ENCODE results near the gene PHF21B.

PHF21B gene

DNA sequence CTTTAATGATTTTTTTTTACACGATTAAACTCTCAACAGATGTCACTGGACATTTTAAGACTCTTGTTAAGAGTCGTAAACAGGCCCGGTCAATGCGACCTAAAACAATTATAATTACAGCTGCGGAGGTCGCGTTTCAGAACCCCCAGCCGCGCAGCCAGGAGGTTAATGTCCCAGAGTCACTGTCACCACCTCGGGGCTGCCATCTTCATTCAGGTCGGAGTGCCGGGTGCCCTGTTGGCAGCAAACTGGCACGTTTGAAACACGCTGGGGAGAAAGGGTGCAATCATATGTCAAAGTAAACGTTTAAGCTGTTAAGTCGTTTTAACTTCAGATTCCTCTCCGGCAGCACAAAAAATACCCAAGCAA is 711 bp upstream of the PHF21B start:
- DNase-seq: no peak

DNA sequence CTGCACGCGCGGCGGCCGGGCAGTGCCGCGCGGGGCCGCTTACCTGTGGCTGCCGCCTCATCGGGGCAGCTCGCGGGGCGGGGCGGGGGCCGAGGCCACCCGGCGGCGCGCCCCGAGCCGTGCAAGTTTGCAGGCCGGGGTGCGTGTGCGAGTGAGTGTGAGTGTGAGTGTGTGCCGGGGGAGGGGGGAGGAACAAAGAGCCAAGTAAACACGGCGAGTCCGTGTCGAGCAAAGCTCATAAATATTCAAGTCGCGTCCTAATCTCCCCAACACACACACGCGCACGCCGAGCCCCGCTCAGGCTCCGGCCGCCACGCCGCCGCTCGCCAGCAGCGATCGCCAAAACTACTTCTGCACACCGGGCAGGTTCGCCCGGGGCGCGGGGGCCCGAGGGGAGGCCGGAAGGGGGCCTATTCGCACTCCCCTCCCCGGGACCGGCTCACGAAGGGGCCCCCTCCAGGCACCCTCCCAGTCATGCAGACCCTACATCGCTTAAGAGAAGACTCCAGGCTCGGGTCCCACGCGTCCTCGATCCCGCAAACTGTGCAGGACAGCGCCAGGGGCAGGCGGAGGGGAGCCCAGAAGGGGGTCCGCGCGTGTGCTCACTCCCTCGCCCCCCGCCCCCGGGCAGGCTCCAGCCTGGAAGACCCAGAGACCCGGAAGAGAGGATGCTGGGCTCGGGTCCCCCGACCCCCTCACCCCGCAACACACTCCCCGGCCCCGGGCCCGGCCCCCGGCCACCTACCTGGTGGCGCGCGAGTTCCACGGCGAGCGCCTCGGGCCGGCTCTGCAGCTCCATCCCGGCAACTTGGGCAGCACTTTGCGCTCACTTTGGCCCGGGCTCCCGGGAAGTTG is 827 bp downstream of the PHF21B start:
- no peak for DNase-seq

DNA sequence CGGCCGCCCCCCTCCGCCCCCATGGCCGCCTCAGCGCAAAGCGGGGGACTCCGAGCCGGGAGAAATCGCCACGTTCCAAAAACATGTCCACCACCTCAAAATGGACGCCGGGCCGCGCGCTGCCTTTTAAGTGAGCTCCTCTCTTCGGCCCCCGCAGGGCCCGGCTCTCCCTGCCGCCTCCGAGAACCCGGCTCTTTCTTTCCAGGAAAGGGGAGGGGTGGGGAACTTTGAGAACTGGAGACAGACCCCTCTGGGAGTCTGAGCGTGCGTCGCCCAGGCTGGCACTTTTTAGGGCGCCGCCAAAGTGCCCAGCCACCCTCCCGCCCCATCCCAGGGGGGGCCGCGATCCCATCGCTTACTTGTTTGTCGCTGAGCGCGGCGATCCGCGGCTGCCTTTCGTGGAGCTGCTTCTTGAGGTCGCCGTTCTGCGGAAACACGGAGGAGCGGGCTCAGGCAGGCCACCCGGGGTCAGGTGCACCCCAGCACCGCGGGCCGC is 1.6 kb downstream of the PHF21B start:
- no peak for DNase-seq

DNA sequence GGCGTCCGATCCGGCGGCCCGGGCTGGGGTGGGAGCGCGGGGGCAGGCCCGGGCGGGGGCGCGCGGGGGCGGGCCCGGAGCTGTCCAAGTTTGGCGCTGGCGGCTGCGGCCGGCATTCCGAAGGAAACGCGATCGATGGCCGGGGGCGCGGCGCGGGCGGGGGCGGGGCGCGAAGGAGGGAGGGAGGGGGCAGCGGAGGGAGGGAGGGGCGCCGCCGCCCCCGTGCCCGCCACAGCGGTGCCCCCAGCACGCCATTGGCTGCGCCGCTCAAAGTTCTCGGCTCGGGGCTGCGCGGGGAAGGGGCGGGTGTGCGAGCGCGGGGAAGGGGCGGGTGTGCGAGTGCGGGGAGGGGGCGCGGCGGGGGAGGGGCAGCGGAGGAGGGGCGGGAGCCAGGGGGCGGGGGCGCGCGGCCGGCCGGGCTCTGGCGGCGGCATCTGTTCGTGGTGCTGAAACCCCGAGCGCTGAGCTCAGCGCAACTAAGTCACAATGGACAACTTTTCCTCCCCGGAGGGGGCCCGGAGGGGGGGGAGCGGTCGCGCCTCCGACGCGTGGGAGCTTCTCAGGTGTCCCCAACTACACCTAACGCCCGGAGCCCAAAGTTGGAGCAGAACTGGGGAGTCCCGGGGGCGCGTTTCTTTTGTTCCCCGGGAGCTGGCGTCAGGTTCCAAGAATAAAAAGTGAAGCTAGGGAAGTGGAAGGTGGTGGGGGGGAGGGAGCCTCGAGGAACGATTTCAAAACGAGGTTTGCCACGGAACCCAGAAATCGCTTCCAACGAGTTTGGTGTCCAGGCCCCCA is 2.2 kb downstream of the PHF21B start:
- no peak for DNase-seq

DNA sequence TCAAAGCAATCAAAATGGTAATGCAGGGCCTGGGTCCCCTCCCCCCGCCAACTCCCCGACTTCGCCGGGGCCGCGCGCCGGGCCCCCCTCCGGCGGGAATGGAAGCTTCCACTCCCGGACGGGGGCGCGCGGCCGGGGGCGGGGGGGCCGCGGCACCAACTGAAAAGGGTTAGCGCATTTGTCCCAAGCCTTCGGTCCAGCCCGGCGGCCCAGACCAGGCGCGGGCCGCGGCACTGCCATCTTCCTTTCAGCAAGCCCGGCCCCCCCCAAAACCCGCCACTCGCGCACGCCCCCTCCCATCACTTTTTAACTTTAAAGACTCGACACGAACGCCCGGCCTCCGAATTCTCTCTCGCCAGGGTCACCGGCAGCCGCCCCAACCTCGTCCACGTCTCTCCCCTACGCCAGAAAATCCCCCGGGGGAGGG is 2.8 kb downstream of the PHF21B start:
- no peak for DNase-seq

DNA sequence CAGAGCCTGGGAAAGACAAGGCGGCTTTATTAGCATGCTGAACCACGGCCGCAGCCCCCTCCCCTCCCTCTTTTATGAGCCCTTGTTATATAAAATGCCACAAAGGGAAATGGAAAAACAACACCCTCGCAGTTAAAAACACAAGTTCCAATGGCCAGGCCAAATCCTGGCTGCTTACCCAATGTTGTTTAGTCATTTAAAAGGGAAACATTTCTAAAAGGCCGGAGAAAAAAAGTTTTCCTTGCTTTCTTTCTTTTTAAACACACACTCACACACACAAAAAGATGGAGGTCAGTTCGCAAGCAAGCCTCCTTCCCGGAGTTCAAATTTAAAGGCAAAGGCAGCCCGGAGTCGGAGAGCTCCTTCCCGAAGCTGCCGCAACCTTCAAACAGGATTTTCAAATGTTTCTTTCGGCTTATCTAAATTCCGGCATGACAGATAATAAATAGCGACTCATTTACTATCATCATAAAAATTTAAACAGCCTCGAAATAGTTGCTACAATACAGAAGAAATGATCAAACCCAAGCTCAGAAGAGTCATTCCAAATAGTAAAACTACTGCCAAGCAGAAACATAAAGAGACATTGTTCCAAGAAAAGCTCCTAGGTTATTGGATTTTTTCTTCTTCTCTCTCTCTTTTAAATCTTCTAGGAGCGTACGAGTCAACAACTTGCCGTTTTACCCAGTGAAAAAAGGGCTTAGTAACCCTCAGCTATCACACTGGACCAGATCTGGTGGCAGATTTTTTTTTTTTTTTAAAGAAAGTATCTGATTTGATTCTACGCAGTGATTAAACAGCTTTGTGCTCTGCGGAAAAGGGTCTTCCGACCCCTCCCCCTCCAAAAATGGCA is 3.5 kb downstream of the PHF21B start:
- DNase-seq: no peak

DNA sequence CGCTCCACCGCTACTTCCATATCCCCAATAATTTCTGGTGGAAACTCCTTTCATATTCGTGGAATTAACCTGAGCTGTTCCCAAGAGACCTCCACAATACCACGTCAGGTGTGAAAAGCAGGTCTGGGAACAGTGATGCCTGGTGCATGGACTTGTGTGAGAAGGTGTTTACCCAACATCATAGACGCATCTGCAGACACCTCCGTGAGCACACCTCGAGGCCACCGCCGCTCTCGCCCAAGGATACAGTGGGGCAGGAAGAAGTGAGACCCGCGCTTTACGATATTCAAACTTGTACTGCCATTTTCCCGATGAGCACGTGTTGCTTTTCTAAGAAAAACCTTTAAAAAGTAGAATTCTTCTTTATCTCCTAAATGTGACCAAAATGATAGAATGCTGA is 8.2 kb downstream of the PHF21B start:
- no peak for DNase-seq

DNA sequence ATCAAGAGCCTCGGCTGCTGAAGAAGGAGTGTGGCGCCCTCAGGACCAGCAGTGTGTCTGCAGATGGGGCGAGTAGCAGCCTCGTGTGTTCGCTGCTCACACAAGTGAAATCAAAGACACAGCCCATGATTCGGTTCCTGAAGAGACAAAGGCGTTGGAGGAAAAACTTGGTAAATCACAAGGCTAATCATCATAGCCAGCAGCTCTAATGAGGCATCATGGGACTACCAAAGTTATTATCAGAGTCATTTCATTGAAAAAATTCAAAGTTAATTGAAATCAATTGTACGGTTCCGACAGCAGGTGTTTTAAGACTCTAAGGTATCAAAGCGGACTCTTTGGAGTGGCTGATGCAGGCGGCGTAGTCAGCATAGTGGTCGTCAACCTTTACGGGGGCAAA is 9.5 kb downstream of the PHF21B start:
- no peak for DNase-seq

DNA sequence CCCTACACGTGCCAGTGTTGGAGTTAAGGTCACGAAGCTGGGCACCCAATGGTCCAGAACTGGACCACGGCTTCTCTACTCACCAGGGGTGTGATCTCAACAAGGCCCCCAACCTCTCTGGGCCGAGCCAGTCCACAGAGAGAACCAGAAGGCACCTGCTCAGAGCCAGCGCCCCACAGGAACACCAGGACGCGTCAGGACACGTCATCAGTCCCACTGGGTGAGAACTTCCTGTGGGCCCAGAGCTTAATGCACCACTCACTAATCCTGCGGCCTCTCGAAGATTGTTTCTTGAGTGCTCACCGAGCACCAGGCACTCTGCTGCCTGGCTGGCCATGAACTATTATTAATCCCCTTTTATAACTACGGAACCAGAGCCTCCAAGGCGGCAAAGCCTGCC is 10.1 kb downstream of the PHF21B start:
- DNase-seq: no peak

DNA sequence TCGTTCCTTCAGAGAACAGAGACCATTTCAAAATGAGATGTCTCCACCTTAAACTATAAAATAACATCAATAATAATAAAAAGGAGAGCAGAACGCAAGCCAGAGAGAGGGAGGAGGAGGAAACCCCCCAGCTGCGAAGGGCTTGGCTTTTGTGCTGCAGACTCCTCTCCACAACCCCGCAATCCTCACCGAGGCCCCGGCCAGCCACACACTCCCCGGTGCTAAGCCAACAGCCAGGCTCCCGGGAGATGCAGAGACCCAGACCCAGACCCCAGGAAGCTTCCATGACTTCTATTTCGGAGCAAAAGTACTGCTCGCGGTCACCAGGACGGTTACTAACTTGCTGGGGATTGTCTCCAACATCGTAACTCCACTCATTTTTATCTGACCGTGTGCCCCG is 10.6 kb downstream of the PHF21B start:
- no peak for DNase-seq

DNA sequence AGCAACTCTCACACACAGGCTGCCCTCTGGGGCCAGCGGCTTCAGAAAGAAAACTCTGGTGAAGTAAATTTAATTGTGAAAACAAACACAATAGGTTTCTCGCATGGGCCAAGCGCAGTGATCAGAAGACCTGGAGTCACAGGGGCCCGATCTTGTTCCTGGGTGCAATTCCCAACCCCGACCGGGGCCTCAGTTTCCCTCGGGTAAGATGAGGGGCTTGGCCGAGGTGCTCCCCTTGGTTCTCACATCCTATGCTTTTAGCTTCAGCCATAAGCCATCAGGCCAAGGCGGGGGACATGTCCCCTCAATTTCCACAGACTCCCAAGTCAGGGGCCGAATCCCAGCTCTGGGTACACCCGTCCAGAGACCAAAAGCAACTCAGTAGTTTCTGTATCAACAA is 11.5 kb downstream of the PHF21B start:
- no peak for DNase-seq

DNA sequence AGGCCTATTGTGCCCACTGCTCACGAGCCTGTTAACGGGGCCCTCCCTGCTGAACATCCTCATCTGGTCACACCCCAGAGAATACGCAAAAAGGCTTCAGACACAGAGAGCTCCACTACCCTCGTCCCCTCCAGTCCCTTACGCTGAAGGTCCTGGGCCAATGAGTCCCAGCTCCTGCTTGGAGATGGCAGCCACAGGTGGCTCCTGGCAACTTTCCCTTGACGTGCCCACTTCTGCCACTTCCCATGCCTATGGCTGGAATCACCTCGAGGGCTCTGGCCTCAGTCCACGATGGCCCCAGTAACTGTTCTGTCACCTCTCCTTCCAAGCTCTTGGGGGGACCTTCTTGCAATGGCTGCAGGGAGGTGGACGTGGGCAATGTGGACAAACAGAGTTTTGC is 12.7 kb downstream of the PHF21B start:
- no peak for DNase-seq

DNA sequence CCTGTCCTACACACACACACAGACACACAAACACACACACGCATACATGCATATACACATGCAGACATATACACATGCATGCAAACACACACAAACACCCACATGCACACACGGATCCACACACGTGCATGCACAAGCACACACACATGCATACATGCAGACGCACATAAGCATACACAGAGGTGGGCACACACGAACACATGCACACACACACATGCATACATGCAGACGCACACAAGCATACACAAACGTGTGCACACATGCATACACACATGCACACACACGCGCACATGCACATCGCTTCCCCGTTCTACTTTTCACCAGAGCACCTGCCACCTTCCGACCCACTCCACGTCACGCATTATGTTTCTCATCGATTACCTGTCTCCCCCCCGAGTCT is 13.2 kb downstream of the PHF21B start:
- no peak for DNase-seq

DNA sequence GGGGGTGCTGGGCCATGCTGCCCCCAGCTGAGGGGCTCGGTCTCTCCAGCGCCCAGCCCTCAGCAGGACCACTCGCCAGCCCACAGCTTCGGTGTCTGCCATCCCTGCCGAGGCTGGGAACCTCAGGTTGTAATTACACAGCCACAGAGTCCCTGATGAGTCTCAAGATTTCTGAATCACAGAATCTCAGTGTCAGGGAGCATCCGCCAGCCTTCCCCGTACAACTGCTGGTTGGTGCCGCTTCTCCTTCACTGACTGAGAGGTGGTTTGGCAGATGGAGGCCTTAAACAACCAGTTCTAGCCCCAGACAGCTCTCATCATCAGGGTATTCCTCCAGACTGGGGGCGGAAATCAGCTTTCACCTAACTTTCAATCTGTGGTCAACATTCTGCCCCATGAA is 13.7 kb downstream of the PHF21B start:
- no peak for DNase-seq

DNA sequence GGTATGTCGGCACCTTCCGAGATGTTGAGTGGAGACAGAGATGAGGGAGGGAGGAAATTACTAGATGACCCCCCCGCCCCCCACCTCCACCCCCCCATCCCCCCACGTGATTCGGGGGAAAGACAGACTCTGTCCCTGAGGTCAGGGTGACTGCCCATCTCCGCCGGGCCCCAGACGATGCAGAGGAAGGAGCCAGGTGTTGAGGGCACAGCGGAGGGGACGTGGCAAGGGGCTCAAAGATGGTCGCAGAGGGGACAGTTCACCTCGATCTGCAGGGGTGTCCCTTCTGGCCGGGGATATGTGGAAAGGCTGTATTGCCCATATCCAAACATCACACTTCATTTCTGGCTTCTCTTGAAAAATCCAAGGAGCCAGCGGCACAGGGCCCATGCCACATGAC is 14.1 kb downstream of the PHF21B start:
- DNase-seq: no peak

DNA sequence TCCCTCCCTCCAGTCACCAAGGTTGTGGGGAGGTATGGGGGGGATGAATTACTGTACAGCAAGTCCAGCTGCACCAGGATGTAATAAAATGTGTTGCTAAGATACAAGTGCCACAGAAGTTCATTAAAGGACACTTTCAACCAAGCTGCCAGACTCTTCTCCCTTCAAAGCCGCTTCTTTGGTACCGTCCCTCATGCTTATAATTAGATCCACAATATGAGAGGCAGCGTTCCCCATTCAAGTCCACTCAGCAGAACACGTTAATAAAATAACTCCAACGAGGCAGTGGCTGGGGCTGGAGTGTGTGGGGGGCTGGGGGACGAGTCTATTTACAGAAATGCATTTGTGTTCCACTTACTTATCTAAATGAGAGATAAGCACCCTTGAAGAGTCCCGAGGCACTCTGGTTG is 14.7 kb downstream of the PHF21B start:
- DNase-seq: no peak

DNA sequence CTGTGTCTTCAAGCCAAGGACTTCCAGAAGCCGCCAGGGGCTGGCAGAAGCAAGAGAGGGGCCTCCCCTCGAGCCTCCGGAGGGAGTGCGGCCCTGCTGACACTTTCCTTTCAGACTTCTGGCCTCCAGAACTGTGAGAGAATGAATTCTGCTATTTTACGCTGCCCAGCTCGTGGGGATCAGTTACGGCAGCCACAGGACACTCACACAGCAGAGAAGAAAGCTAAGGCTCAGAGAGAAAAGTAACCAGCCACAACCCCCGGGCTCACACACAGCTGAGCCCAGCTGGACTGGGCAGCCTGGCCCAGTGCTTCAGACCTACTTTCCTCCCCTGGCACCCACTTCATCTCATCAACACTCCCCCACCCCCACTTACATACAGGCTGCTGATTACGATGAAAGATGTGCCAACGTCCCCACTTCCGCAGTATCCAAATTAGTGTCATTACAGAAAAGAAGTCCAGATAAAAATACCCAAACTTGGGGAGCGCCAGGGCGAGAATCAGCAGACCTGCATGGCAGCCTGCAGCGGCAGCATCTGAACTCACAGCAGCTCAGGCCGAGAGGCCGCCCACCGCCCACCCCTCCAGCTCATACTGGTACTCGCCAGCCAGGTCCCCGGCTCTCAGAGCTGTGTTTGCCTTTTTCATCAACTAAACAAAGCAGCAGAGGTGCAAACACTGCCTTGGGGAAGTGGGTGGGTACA is 15.3 kb downstream of the PHF21B start:
- DNase-seq: no peak

DNA sequence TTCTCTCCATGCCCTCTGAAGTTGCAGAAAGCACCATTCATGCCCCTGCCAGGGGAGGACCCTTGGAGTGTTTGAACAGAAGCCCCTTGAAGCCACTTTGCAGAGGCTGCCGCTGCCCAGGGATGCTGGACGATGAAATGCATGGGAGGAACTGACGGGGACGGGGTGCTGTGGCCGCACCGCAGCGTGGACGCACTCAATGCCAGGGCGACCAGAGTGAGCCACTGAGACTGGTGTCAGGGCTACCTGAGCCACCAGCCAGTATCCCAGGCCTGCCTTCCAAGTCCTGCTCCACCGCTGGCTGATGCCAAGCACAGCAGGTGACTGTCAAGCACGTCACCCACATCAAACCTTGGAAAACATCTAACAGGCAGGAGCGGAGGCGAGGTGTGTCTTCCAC is 17.6 kb downstream of the PHF21B start:
- DNase-seq: no peak

DNA sequence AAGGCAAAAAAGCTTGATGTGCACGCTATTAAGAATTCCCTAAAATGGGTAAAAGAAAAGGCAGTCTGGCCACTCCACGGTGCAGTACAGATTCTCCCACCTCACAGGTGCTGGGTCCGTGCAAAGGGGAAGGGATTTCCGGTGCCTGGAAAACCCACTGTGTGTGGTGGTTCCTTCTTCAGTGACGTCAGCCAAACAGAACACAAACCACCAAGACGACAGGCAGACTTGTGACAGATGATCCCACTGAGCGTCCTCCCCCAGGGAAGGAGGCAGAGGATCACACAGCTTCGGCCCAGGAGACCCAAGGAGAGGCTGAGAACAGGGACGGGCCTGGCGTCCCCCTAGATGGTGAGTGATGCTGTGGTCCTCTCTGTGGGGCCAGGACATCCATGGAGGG is 18.6 kb downstream of the PHF21B start:
- no peak for DNase-seq

DNA sequence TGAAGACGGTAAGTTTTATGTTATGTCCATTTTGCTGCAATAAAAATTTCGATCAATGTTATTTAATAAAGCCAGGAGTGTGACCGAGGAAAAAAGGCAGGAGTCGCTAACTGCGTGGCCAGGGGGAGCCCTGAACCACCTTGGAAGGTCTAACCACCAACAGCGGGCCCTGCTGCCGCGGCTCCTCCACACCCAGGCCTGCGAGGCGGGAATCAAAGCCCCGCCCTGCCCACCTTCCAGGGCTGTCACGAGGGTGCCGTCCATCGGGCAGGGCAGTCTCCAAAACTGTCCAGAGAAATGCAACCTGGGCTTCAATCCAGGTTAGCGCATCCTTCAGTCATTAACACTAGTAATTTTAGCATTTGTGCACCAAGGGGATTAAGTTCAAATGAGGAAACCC is 19.0 kb downstream of the PHF21B start:
- no peak for DNase-seq

DNA sequence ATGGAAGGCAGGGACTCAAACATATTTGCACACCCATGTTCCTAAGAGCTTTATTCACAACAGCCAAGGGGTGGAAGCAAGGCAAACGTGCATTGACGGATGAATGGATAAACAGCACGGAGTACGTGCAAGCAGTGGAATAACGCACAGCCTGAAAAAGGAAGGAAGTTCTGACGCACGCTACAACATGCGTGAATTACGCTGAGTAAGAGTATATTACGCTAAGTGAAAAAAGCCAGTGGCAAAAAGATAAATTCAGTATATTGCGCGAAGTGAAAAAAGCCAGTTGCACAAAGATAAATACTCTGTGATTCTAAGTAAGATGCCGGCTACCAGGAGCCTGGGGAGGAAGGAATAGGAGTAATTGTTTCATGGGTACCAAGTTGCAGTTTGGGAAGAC is 19.5 kb downstream of the PHF21B start:
- no peak for DNase-seq

DNA sequence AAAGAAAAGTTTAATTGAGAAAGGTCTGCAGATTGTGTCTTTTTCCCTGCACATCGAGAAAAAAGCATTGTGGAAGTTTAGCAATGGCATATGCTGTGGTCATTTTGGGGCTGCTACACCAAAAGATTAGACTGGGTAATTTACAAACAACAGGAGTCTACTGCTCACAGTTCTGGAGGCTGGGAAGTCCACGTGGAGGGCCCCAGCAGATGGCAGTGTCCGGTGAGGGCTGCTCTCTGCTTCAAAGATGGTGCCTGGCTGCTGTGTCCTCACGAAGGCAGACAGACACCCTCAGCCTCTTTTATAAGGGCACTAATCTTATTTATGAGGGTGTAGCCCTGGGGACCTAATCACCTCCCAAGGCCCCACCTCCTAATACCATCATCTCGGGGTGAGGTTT is 21.1 kb downstream of the PHF21B start:
- no peak for DNase-seq

DNA sequence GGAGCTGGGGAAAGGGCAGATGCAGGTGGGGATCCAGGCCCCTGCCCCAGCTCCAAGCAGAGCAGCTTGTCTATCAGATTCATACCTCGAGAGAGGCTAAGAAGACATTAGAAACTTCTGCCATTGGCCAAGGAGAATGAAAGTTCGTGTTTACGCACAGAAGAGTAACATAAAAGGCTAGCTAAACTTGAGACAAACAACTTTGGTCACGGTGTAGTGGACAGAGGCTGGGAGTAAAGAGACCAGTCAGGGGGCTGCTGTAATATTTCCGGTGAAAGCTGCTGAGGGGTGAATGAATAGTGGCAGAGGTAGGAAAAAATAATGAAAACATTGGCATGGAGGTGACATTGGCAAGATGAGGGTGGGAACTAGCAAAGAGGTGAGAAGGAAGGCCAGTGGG is 22.9 kb downstream of the PHF21B start:
- no peak for DNase-seq

All from suppressor macrophage treated with lipopolysaccharide for 4 hours (primary cell).